IPS-18c (cell line): ENCODE data around the gene MYO1A.

Experiments
- H3K4me3 ChIP-seq: 2 replicates; pipeline ENCODE4 v1.7.0; 2013; ENCODE audit warnings: low read depth, mild to moderate bottlenecking, low read length, moderate library complexity; ENCODE audit not compliant: insufficient read depth
- H3K9me3 ChIP-seq: one replicate; pipeline ENCODE4 v1.6.1; 2013; ENCODE audit warnings: mild to moderate bottlenecking, low read length, moderate library complexity; ENCODE audit not compliant: control insufficient read depth, insufficient read depth

Gene MYO1A

DNA sequence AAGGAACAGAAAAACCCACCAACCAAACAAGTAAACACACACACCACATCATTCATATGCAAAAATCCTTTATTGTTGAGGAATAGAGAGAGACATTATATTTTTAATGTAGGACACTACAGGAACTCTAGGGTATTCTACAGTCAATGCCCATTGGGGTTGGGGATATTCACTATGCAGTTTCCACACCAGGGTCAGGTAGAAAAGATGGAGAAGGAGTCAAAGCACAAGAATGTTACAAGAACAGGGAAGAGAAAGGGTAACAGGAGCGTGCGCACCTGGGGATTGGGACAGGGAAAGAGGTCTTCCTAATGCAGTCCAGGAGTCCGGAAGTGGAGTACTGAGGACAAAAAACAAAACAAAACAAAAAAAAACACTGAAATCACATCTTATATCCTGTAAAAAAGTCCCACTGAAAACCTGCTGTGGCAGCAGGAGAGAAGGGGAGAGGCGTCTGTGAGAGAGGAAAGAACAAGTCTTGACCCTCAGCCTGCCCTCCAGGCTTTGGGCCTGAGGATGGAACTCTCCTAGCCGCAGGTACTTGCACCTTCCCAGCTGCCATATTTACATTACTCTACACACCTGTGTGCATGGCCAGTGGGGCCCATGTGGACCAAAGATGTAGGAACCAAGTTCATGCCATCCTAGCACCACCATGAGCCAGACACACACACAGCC, 39.8 kb downstream of the MYO1A start:
- Histone ChIP-seq H3K4me3 (no peak overlapping the region), H3K9me3 (no peaks in the 10 kb centered on the region)

DNA sequence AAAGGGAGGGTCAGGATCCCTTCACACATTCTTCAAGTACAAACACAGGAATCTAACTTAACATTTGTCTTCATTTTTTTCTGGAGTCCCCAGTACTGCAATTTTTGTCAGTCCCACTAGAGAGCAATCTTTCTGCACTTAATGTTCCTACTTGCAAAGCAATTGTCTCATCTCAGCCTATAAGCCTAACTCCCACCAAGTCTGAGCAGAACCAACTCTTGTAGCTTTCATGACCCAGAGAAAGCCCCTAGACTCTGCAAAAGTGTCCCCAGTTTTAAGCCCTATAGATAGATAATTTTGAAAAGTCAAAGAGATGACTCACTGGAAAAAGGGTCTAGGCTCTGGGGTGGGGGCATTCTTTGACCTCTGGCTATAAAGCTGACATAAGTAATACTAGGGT, 41.8 kb downstream of the MYO1A start:
- no peak overlapping the region for H3K4me3 ChIP-seq
- H3K9me3 ChIP-seq: no peaks in the 10 kb centered on the region

DNA sequence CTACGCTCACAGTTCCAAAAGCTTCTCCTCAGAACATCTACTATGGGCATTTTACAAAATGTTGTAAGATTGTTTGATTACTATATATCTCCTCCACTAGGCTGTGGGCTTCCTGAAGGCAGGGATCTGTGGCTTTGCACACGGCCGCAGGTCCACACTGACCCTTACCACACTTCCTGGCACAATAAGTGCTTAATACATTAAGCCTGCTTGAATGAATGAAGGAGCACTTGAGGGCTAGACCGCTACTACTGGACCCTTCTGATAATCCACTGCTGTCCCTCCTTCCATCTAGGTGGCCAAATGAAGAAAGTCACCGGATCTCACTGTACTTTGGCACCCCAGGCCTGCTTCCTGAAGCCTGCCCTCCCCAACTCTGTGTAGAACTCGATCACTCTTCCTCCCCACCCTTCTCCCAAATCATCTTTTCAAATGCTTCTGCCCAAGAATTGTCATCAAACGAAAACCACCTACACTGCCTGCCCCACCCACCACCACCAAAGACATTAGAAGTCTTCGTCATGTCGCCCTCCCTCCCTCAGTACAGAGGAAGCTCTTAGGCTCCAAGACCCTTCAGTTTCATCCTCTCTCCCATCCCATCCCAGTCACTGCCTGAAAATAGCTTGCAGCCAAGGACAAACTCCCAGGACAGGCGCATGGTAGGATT, 43.0 kb downstream of the MYO1A start:
- Histone ChIP-seq H3K9me3 (no peaks in the 10 kb centered on the region), H3K4me3 (no peak overlapping the region)

DNA sequence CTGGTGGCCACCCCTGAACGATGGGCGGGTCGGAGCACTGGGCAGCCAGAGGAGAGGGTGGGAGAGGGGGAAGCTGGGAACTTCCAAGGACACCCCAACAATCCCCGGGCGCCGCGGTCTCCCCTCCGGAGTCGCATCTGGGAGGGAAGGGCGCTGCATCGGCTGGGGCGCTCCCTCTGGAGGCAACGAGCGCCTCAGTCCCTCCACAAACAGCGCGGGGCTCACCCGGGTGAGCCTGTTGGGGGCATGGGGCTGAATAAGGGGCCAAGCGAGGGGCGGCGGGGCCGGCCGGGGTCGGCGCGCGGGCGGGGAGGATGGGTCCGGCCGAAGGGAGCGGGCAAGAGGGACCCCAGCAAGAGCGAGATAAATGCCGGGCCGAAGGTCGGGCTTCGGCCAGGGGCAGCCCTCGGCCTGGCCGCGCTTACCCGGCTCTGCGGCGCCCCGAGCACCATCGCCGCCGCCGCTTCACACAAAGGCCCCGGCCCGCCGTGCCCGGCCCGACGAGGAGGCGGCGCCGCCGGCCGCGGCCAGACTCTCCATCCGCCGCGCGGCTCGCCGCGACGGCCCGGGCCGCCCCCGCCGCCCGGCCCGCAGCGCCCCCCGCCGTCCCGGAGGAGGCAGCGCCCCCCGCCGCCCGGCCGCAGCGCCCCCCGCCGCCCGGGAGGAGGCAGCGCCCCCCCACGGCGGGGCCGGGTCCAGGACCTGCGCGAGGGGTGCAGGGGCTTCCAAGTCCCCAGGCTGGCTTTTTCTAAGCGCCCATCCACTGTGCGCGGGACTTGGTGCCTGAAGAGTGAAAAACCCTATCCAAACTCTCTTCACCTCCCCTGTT, 43.7 kb downstream of the MYO1A start, which contains the start of gene ZBTB39:
TSS of gene ZBTB39 (minus strand) at position 567 of the 829 bp plus-strand sequence. CDS start 1,629 bp downstream, outside the sequence.
- Histone ChIP-seq H3K4me3 (peak within 1 kb of the TSS; percentile 78), H3K9me3 (no peaks in the 10 kb centered on the region)

DNA sequence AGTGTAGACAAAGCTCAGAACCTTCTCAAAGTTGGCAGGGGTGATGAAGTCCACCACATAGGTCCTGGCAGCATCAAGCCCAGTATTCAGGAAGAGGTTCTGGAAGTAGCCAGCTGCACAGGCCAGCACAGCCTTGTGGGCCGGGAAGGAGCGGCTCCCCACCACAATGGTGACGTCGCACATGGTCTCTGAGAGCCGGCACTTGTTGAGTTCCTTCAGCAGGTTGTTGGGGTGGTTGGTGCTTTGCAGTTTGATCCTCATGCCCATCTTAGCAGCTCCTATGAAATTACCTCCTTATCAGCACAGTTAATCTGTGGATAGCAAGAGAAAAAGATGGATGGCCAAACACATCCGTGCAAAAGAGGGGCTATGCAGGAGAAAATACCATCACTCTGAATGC, 45.3 kb downstream of the MYO1A start:
- no peak overlapping the region for H3K4me3 ChIP-seq

DNA sequence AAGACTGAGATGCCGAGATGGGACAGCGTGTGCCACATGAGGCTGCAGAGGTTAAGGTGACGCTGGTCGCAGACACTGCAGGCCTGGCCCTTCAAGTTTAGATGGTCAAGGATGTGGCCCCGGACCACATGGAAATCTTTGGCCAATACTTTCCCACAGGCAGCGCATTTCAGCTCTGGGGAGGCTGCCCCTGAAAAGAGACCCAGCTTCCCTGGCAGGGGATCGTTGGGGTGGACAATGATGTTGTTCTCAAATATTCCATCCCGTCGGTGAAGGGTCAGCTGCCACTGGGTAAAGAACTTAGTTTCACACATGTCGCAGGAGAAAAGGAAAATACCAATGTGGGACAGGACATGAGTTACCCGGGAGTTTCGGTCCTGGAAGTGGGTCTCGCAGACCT, 46.5 kb downstream of the MYO1A start:
- H3K4me3 ChIP-seq: no peak overlapping the region
- no peaks in the 10 kb centered on the region for H3K9me3 ChIP-seq

More for the DNA sequence above, 45.3 kb downstream of the MYO1A start:
- no peaks in the 10 kb centered on the region for H3K9me3 ChIP-seq

DNA sequence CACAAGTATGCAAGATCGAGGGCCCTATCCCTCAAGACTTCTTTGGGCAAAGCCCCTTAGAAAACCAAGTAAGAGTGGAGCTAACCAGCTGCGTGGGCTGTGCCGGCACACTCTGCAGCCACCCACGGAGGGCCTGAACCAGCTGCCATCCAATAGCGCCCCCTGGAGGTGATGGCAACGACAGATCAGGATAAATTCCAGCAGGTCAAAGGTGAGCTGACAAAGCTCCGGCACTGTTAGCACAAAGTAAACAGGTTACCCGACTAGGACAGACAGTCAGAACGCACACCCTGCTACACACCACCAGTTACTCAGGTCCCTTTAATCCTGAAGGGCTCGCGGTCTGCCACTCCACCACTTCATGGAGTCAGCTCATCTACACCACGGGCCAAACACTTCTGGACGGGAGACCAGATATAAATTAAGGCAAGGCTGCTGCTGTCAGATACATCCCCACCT, 48.5 kb downstream of the MYO1A start:
- Histone ChIP-seq H3K4me3 (no peak overlapping the region), H3K9me3 (no peaks in the 10 kb centered on the region)

DNA sequence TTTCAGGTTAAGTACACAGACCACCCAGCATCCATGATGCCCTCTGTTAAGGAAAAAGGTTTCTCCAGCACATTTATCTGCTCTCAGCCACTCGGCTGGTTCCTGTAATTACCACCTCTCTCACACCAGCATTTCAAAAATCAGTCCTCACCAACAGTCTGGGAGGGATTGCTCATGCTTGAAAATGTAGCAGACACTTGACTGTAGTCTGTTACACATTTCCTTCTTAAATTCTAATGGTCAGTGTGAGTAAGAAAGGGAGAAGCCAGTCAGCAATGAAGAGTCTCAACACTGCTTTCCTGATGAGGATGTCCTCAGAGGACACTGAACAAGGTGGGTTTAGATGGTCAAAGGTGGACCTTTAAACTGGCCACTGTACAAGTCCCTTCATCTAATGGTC, 49.5 kb downstream of the MYO1A start:
- Histone ChIP-seq H3K9me3 (no peaks in the 10 kb centered on the region), H3K4me3 (no peak overlapping the region)

DNA sequence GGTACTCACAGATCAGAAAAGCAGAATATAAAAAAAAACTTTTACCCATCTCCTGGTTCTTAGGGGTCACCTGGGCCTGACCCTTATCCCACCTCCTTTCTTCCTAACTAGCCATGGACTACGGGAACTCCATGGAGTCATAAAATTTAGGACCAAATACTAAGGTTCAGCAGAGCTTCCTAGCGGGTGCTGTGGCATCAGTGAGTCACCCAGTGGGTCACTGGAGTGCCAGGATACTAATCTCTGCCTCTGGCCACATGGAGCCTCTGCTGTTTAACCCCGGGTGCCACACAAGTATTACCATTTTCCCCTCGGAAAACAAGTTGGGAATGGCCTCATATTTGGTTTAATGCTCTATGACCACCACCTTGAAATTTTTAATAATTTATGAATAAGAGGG, 50.5 kb downstream of the MYO1A start:
- H3K9me3 ChIP-seq: no peaks in the 10 kb centered on the region
- no peak overlapping the region for H3K4me3 ChIP-seq

DNA sequence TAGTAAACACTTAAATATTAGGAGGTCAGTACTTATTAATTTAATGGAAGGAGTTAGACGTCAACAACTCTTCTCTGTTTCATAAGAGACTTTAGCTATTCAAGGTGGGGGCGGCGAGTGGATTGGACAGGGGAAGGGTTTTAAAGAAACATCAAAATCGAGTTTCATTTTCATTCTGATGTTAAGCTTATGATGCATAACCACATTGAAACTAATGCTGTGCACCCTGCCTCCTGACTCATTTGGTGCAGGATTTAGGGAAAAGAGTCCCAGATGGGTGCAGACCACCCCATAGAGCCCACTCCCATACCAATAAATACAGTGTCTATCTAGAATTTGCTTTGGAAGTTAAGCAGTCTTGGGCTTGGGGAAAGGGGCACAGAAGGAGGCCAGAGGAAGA, 50.9 kb downstream of the MYO1A start:
- H3K9me3 ChIP-seq: no peaks in the 10 kb centered on the region
- H3K4me3 ChIP-seq: no peak overlapping the region

DNA sequence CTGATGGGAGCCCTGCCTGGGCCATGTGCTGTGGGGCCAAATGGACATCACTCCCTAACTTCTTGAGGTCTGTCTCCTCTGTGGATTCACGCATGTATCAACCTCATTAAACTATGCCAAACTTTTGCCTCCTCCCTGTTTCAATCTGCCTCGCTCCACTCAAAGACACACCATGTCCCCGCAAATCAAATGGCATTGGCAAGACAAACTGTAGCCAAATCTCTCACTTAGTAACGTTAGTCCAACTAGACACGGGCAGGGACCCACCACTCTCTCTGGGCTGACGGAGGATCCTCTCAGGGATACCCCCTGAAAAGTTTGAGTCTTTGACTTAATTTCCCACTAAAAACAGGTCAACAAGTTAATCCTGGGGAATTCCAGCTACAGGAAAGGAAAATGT, 51.6 kb downstream of the MYO1A start:
- H3K9me3 ChIP-seq: no peaks in the 10 kb centered on the region
- H3K4me3 ChIP-seq: no peak overlapping the region

DNA sequence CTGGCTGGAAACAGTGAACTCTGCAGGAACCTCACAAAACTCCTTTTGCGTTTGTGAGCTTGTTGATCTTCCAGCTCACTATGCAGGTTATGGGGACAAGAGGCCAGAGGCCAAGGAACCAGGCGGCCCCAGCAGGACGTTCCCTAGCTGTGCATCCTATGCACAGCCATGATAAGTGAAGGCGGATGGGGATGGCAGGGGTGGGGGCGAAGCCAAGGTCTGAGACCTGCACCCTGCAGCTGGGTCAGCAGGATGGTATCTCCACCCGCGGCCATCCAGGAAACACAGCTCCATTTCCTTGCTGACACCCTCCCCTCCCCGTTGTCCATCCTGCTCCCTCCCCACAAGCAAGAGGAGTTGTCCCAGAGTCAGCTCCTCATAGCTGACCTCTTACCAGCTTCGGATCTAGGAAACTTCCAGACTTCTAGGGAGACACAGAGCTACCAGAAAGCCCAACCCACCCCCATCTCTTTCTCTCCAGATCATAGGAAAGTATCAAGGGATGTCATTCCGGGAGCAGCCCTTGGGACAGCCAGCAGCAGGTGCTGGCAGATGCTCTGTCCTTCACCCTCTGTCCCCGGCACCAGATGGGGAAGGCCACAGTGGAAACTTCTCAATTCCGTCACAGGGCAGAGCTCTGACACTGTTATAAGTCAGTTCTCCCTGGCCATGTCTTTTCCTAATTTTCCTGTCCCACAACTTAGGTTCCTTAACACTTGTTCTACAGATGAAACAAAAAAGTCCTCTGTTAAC, 53.0 kb downstream of the MYO1A start:
- Histone ChIP-seq H3K9me3 (no peaks in the 10 kb centered on the region), H3K4me3 (no peak overlapping the region)

DNA sequence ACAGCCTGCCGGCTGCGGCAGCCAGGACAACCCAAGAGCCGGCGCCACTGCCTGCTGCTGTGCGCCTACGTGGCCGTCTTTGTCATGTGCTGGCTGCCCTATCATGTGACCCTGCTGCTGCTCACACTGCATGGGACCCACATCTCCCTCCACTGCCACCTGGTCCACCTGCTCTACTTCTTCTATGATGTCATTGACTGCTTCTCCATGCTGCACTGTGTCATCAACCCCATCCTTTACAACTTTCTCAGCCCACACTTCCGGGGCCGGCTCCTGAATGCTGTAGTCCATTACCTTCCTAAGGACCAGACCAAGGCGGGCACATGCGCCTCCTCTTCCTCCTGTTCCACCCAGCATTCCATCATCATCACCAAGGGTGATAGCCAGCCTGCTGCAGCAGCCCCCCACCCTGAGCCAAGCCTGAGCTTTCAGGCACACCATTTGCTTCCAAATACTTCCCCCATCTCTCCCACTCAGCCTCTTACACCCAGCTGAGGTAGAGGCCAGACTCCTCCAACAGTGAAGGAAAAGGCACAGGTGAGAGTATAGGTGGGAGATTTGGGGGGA, 53.9 kb downstream of the MYO1A start:
- no peaks in the 10 kb centered on the region for H3K9me3 ChIP-seq
- H3K4me3 ChIP-seq: no peak overlapping the region

DNA sequence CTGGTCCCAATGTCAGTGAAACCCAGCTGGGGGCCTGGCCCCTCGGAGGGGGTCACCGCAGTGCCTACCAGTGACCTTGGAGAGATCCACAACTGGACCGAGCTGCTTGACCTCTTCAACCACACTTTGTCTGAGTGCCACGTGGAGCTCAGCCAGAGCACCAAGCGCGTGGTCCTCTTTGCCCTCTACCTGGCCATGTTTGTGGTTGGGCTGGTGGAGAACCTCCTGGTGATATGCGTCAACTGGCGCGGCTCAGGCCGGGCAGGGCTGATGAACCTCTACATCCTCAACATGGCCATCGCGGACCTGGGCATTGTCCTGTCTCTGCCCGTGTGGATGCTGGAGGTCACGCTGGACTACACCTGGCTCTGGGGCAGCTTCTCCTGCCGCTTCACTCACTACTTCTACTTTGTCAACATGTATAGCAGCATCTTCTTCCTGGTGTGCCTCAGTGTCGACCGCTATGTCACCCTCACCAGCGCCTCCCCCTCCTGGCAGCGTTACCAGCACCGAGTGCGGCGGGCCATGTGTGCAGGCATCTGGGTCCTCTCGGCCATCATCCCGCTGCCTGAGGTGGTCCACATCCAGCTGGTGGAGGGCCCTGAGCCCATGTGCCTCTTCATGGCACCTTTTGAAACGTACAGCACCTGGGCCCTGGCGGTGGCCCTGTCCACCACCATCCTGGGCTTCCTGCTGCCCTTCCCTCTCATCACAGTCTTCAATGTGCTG, 54.6 kb downstream of the MYO1A start:
- H3K4me3 ChIP-seq: no peak overlapping the region
- no peaks in the 10 kb centered on the region for H3K9me3 ChIP-seq

DNA sequence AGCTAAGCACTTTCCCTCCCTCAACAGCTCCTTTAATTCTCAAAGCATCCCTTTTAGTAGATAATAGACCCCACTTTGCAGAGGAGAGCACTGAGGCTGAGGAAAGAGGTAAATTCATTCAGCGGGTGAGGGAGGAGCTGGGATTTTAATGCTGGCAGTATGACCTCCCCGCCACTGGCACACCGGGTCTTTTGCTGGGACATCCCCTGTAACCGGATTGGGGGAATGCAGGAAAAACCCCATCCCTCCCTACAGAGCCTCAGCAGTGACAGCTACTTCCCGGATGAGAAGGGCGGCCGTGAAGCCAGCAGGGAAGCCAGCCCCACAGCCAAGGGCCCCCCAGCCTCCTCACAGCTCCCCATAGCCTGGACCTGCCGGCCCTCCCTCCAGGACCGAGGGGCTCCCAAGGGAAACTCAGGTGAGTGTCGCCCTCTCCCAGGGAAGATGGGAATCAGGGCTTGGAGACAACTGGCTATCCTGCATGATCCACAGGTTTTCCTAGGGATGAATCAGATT, 55.6 kb downstream of the MYO1A start:
- H3K9me3 ChIP-seq: no peaks in the 10 kb centered on the region
- no peak overlapping the region for H3K4me3 ChIP-seq

DNA sequence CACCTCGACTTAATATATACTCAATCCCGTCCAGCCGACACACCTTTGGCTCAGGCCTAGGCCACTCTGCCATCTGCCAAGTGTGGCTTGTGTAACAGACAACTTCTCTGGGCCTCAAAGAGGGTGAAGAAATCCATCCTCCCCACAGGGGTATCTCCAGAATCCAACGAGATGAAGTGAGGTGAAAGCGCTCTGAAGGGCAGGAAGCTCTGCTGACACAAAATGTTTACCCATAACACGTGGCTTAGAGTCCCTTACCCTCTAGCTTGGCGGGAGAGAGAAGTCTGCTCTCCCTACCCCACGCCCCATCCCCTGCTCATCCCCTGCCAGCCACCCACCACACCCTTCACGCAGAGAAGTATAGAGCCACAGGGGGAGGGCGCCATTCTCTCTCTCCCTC, 56.6 kb downstream of the MYO1A start:
- H3K4me3 ChIP-seq: no peak overlapping the region
- no peaks in the 10 kb centered on the region for H3K9me3 ChIP-seq
